Myocyte (in vitro differentiated cells): ENCODE measurements around the gene NEO1. TPM values are rescaled to one million over a fixed set of nuclear protein-coding genes. Genes with fewer than 3 reads are reported as not detected.
A peak's percentile ranks its signal among the peaks of the same experiment; 100 is the strongest.
"Not testable (repeated sequence)": the region's sequence is repeated elsewhere in the genome, so short reads cannot be mapped to it uniquely, and the experiment has no call there.

Source experiments
- DNase-seq: peaks from one replicate; pipeline ENCODE4 v3.0.0-alpha.2; 2012; ENCODE audit warnings: low read depth
- total RNA-seq: library from RNA; depleted of rRNA; stranded (reverse); fragments of >200 nt; gene quantifications from 2 replicates; pipeline ENCODE4 v1.2.3, GENCODE V29; 2014

The NEO1 gene
- total RNA-seq, 1 donor from 2014 or later = 4.5 TPM

- DNase-seq = no peak
Measured at GRCh38 chr15:73139041-73139743, 86.9 kb downstream of the NEO1 start.

DNA sequence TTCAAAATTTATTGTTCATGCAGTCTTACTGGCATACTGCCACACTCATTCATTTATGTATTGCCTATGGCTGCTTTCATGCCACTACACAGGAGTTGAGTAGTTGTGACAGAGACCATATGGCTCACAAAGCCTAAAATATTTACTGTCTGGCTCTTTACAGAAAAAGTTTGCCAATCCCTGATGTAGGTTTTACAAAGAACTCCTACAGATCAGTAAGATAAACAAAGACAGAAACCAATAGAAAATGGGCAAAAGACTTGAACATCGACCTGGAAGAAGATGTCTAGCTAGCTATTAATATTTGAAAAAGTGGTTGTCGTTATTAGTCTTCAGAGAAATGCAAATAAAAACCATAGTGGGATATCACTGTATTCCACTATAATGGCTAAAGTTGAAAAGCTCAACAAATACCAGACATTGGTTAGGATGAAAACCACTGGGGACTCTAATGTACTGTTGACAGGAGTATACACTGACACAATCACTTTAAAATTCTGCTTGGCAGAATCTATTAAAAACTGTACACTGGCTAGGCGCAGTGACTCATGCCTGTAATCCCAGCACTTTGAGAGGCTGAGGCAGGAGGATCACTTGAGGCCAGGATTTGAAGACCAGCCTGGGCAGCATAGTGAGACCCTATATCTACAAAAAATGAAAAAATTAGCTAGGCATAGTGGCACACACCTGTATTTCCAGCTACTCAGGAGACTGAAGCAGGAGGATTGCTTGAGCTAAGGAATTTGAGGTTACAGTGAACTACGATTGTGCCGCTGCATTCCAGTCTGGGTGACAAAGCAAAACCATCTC, 87.7 kb downstream of the NEO1 start:
- no peak for DNase-seq

GRCh38 chr15:73141216-73141900, 89.1 kb downstream of the NEO1 start:
- no peak for DNase-seq

DNA sequence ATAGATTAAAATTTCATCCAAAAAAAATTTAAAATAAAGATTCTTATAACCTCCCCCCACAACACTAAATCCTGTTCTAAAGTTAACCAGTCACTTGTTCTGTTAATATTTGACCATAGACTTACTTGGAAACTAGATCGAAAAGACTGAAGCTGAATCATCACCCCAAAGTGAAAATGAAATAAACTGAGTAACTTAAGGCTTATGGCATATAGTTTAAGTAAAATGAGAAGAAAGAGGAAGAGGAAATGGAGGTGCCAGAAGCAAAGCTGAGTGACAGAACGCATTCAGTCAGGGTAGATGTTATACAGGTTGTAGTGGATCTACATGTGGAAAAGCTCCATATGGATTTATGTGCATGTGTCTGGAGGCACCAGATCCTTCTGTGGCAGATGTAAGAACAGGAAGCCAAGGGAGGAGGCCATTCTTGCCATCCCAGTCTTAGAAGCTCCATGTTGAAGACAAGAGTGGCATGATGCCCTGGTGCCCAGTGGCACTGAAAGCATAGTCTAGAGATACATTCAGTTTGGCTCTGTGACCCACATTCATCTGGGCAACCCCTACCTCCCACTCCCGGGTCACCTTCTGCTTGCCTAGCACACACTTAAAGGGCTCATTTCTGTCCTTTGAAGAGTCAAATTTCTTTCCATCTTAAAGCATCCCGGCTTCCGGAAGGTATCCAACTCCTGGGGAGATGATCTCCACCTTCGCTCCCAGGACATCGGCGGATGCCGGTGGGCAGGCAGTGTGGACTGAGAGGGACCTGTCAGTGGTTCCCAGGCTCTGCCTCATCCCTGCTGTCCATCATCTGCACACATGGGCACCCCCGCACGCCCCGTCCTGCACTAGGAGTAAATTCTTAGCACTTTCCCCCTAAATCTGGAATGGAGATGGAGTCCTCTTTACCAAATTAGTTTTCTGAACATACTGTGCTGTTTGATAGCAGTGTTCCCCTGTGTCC, 90.8 kb downstream of the NEO1 start:
- DNase-seq = no peak

DNA sequence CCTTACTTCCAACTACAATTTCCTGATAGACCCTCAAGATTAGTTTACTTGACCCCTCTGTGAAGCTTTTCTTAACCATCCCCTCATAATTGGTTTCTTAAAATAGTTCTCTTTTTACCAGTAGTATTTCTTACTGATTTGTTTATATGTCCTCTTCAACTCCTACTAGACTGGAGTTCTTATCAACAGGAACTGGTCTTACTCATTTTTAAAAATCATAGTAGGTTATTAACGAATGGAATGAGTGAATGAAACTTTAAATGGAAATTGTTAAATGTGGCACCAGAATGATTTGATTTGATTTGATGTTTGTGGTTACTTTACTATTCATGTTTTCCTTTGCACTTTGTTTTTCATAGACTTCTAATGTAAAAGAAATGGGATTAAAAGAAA, 91.5 kb downstream of the NEO1 start:
- DNase-seq = no peak

- DNase-seq = no peak
Measured at GRCh38 chr15:73146419-73146818, 94.2 kb downstream of the NEO1 start.

GRCh38 chr15:73150831-73151230, 98.6 kb downstream of the NEO1 start:
- no peak for DNase-seq

- DNase-seq = no peak
Measured at GRCh38 chr15:73153024-73153423, 100.8 kb downstream of the NEO1 start.

DNA sequence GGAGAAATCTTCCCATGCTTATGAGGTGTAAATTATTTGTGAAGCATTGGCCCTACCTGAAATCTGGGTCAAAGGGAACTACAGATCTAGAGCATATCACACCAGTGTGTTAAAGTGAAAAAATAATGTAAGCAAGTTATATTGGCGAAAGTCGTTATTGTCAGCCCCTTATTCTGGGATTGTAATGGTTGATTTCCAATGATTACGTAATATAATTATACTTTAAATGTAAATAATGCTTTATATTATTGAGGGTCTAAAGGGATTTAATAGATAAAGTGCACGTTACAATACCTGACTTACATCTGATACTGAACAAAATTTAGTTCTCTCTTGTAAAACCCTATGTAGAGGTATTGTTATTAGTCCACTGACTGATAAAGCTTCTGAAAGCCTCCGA, 101.2 kb downstream of the NEO1 start:
- no peak for DNase-seq

DNA sequence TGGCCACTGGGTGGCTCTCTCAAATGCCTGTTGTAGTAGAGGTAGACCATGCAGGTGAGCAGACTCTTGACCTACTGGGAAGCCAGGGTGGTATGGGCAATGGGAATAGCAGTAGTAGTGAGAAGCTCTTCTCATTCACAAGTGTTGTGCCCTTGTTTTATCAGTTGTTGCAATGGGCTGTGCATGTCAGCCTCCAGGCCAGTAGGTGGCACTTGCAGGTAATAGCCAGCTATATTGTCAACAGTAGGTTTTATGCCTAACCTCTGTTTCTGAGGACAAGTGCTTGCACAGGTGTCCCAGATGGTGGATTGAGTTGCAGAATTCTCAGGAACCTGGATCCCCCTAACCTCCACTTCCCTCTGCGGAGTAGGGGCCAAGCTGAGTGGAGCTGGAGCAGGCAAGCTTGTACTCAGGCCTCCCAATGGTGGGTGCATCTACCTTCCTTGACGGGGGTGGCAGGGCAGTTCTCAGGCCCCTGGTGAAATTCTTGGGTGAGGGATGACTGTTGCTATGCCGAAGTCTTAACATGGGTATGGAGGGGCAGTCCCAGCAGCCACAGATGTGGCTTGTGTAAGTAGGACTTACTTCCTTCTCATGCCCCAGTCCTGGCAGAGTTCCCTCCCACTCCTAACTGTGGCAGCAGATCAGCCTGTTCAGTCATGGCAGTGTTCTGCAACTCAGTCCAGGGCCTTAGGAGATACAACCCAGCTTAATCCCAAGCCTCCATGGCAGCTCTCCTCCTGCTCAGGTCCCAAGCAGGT, 104.3 kb downstream of the NEO1 start:
- no peak for DNase-seq

- DNase-seq = no peak
Measured at GRCh38 chr15:73161546-73161945, 109.3 kb downstream of the NEO1 start.

DNA sequence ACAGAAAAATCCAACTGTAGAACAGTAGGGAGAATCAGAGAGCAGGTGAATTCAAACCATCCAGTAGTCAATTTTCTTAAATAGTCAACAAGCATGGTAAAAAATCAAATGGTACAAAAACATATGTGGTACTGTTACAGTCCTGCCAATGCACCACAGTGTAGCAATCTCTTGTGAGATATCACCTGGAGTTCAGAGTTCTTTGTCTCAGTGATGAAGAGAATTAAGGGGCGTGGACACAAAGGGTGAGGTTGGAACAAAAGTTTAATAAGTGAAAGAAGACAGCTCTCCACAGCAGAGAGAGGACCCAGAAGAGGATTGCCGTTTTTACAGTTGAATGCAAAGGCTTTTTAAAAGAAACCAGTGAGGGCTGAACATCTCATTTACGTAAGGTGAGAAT, 113.2 kb downstream of the NEO1 start:
- no peak for DNase-seq

DNA sequence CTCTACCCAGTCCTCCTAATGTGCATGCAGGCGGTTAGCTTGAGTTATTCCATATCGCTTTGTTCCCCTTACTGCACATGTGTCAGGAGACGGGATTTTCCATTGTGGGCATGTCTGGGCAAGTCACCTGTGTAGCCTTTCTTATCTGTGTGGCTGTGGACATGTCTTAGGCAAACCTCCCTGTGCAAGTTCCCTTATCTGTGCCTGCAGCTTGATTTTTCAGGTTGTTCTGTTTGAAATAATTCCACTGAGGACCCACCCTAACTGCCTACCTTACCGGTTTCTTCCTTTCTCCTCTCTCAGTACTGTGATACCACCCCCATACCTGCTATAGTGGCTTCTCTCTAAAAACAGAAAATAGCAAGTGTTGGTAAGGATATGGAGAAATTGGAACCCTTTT, 113.6 kb downstream of the NEO1 start:
- no peak for DNase-seq

DNA sequence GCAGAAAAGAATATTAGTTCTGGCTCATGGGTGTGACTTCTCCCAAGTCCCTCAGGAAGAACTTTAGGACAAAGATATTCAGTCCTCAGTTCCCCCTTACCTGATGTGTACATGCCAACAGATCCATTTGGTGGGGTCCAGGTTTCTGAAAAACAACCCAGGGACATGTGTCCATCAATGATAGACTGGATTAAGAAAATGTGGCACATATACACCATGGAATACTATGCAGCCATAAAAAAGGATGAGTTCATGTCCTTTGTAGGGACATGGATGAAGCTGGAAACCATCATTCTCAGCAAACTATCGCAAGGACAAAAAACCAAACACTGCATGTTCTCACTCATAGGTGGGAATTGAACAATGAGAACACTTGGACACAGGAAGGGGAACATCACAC, 114.4 kb downstream of the NEO1 start:
- not testable (repeated sequence) for DNase-seq

GRCh38 chr15:73168487-73168886, 116.2 kb downstream of the NEO1 start:
- DNase-seq = no peak

DNA sequence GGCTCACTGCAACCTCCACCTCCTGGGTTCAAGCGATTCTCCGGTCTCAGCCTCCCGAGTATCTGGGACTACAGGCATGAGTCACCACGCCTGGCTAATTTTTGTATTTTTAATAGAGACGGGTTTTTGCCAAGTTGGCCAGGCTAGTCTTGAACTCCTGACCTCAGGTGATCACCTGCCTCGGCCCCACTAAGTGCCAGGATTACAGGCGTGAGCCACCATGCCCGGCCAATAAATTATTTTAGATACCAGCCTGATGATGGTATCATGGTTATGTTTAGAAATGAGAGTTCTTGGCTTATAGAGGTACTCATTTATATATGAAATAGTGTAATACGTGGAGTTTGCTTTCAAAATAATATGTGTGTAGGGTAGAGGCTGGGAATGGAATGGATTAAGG, 119.4 kb downstream of the NEO1 start:
- no peak for DNase-seq

DNA sequence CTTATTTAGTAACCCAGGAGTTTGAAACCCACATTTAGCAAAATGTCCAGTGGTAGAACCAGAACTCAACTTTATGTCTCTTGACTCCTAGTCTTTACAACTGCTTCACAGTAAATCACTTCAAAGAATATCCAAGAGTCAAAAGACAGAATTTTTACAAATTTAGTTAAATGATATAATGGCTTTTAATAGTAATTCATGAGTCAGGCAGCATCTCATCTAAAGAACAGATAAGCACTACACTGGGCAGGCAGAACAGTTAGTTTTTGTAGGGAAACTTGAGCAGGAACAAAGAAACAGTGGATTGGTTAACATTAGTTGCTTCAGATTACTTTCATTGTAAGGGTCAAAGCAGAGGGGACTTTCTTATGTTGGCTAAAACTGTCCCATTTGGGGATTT, 120.2 kb downstream of the NEO1 start:
- DNase-seq = no peak

GRCh38 chr15:73174171-73174570, 121.9 kb downstream of the NEO1 start:
- peak; percentile 3 for DNase-seq

GRCh38 chr15:73175382-73175781, 123.1 kb downstream of the NEO1 start:
- DNase-seq = no peak

- peak; percentile 3 for DNase-seq
Measured at GRCh38 chr15:73176598-73176997, 124.3 kb downstream of the NEO1 start.
